Measurements from ENCODE around the gene ZNF460.

DNA sequence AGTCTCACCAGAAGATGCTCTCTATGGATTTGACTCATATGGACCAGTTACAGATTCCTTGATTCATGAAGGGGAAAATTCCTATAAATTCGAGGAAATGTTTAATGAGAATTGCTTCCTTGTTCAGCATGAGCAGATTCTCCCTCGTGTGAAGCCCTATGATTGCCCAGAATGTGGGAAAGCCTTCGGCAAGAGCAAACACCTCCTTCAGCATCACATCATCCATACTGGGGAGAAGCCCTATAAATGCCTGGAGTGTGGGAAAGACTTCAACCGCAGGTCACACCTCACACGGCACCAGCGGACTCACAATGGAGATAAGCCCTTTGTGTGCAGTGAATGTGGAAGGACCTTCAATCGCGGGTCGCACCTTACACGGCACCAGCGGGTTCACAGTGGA is 10.7 kb downstream of the ZNF460 start:
- TF ChIP-seq EP300 (IDR thresholded peaks at IDR 0.05; ENCODE audit: borderline replicate concordance in 1 of 2, low read depth in 2 of 2, low read length in 2 of 2), result no peak
- no peak for TF ChIP-seq POLR2A (IDR thresholded peaks at IDR 0.05; ENCODE audit: control extremely low read depth in 1 of 2, low read depth in 2 of 2, low read length in 2 of 2)
